ENCODE data around the gene ATP7B. TPM values are rescaled to one million over a fixed set of nuclear protein-coding genes. Genes with fewer than 3 reads are reported as not detected.

The ATP7B gene
- total and polyA plus RNA-seq, 7 donors, result 0.60 to 8.1 (median 5.0) TPM

- WGBS, 2 donors, result 80 to 93% methylated on average over 4 of the region's 4 CpGs
Measured at GRCh38 chr13:51944428-51944827, 66.8 kb downstream of the ATP7B start.

GRCh38 chr13:51943721-51944120 lies 67.5 kb downstream of the ATP7B start:
- peaks cover 0 to 45% (median 0%) of the 10 kb centered on the region in 4 donors for H3K36me3 ChIP-seq
- H3K27me3 ChIP-seq, result no peaks in the 10 kb centered on the region
- no peaks in the 10 kb centered on the region for H3K9me3 ChIP-seq
- DNase-seq, result no peak
- no peak overlapping the region for H3K27ac ChIP-seq
- TF ChIP-seq EP300 (IDR thresholded peaks at IDR 0.05) (no peak), POLR2AphosphoS5 (IDR thresholded peaks at IDR 0.05) (no peak), POLR2A (IDR thresholded peaks at IDR 0.05) (no peak)
- TF ChIP-seq, protein P1, sequence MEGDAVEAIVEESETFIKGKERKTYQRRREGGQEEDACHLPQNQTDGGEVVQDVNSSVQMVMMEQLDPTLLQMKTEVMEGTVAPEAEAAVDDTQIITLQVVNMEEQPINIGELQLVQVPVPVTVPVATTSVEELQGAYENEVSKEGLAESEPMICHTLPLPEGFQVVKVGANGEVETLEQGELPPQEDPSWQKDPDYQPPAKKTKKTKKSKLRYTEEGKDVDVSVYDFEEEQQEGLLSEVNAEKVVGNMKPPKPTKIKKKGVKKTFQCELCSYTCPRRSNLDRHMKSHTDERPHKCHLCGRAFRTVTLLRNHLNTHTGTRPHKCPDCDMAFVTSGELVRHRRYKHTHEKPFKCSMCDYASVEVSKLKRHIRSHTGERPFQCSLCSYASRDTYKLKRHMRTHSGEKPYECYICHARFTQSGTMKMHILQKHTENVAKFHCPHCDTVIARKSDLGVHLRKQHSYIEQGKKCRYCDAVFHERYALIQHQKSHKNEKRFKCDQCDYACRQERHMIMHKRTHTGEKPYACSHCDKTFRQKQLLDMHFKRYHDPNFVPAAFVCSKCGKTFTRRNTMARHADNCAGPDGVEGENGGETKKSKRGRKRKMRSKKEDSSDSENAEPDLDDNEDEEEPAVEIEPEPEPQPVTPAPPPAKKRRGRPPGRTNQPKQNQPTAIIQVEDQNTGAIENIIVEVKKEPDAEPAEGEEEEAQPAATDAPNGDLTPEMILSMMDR (IDR thresholded peaks at IDR 0.05), result no peak
- H3K4me1 ChIP-seq, result no peaks in the 10 kb centered on the region
- intact Hi-C loops (cut with DNase I), result no loop called here
- H3K4me3 ChIP-seq, result no peak overlapping the region
- WGBS, 2 donors, result 41 to 79% methylated on average over 8 of the region's 8 CpGs

More at GRCh38 chr13:51944428-51944827, 66.8 kb downstream of the ATP7B start:
- Histone ChIP-seq H3K27me3 (no peaks in the 10 kb centered on the region), H3K36me3 (peaks cover 0 to 38% (median 0%) of the 10 kb centered on the region in 4 donors), H3K27ac (no peak overlapping the region), H3K4me1 (no peaks in the 10 kb centered on the region), H3K4me3 (no peak overlapping the region), H3K9me3 (no peaks in the 10 kb centered on the region)
- TF ChIP-seq EP300 (IDR thresholded peaks at IDR 0.05), result no peak
- no peak for TF ChIP-seq POLR2AphosphoS5 (IDR thresholded peaks at IDR 0.05)
- TF ChIP-seq, protein P1 (IDR thresholded peaks at IDR 0.05), result no peak
- TF ChIP-seq POLR2A (IDR thresholded peaks at IDR 0.05), result no peak
- no peak for DNase-seq
- intact Hi-C loops (cut with DNase I), result no loop called here

- H3K36me3 ChIP-seq, result peaks cover 0 to 51% (median 0%) of the 10 kb centered on the region in 4 donors
- H3K4me3 ChIP-seq, result no peak overlapping the region
- TF ChIP-seq POLR2A (IDR thresholded peaks at IDR 0.05) (no peak), EP300 (IDR thresholded peaks at IDR 0.05) (no peak), POLR2AphosphoS5 (IDR thresholded peaks at IDR 0.05) (no peak)
- TF ChIP-seq, protein P1 (IDR thresholded peaks at IDR 0.05), result no peak
- no peaks in the 10 kb centered on the region for H3K27me3 ChIP-seq
- H3K27ac ChIP-seq, result no peak overlapping the region
- H3K4me1 ChIP-seq, result no peaks in the 10 kb centered on the region
- no peak for DNase-seq
- H3K9me3 ChIP-seq, result no peaks in the 10 kb centered on the region
- intact Hi-C loops (cut with DNase I), result no loop called here
- 16 to 53% methylated on average over 9 of the region's 9 CpGs for WGBS, 2 donors
Measured at GRCh38 chr13:51942189-51942588, 69.1 kb downstream of the ATP7B start.

DNA sequence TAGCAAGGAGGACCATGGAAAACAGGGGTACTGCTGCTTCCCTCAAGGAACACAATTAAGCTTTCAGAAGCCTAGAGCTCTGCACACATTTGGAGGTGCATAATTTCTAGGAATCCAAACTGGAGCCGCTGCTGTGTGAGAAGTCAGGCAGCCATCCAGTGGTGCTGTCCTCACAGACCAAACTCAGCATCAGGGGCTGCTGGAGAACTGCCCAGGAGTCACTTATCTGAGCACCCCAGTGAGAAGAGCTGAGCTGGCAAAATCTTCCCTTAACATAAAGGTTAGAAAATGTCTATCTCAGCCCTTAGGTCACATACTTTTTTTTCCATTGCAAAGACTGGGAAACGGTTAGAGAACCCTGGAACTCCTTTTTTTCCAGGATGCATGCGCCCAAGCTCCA lies 72.8 kb downstream of the ATP7B start:
- WGBS, 2 donors, result 90% methylated on average over 3 of the region's 3 CpGs
- Histone ChIP-seq H3K9me3 (no peaks in the 10 kb centered on the region), H3K36me3 (peaks cover 0 to 51% (median 0%) of the 10 kb centered on the region in 4 donors), H3K27me3 (no peaks in the 10 kb centered on the region), H3K4me1 (no peaks in the 10 kb centered on the region), H3K4me3 (no peak overlapping the region), H3K27ac (no peak overlapping the region)
- TF ChIP-seq POLR2A (IDR thresholded peaks at IDR 0.05) (no peak), POLR2AphosphoS5 (IDR thresholded peaks at IDR 0.05) (no peak), EP300 (IDR thresholded peaks at IDR 0.05) (no peak)
- TF ChIP-seq, protein P1 (IDR thresholded peaks at IDR 0.05), result no peak
- intact Hi-C loops (cut with DNase I), result no loop called here
- no peak for DNase-seq
